Activated T-helper 17 cell treated with anti-CD3 and anti-CD28 coated beads, Interleukin-2, amount 50 U/mL, for 72 hours (primary cell): ENCODE results near the gene SAP25. TPM values are rescaled to one million over a fixed set of nuclear protein-coding genes. Genes with fewer than 3 reads are reported as not detected.
A peak's percentile ranks its signal among the peaks of the same experiment; 100 is the strongest.

Experiments used
- ATAC-seq: fragments of 150-1000 bp; cut with Tn5 transposase; replicated peaks from 2 replicates; pipeline ENCODE4 v1.10.0; 2021; ENCODE audit warnings: mild to moderate bottlenecking, moderate library complexity
- H3K27ac Mint-ChIP-seq: one replicate; pipeline ENCODE4 v1.8.0; 2022; ENCODE audit warnings: mixed read lengths
- H3K27me3 Mint-ChIP-seq: one replicate; pipeline ENCODE4 v1.8.0; 2022; ENCODE audit warnings: mixed read lengths
- H3K36me3 Mint-ChIP-seq: one replicate; pipeline ENCODE4 v1.8.0; 2022; ENCODE audit warnings: low read depth, mild to moderate bottlenecking, mixed read lengths
- H3K4me1 Mint-ChIP-seq: one replicate; pipeline ENCODE4 v1.8.0; 2022; ENCODE audit warnings: mixed read lengths
- H3K4me3 Mint-ChIP-seq: one replicate; pipeline ENCODE4 v1.8.0; 2022; ENCODE audit warnings: mild to moderate bottlenecking, mixed read lengths
- H3K9me3 Mint-ChIP-seq: one replicate; pipeline ENCODE4 v1.8.0; 2022; ENCODE audit warnings: mixed read lengths
- total RNA-seq, 2 donors: library from RNA; stranded (reverse); gene quantifications; one replicate each; pipeline ENCODE4 v1.2.3, GENCODE V29; 2022

SAP25 gene
- 10 to 100 TPM in 1 of 2 donors, 1 to 10 TPM in 1; 7.6 to 12.9 TPM for total RNA-seq

GRCh38 chr7:100573691-100574361 lies at the start of gene SAP25:
Gene SAP25, minus strand, starts transcription at chr7:100573900. Its CDS starts 158 bp downstream, at chr7:100573742.
- no peaks in the 10 kb centered on the region for H3K27me3 Mint-ChIP-seq
- no peaks in the 10 kb centered on the region for H3K9me3 Mint-ChIP-seq
- H3K4me1 Mint-ChIP-seq: peaks cover 12% of the 10 kb centered on the region
- H3K36me3 Mint-ChIP-seq: peaks cover 25% of the 10 kb centered on the region
- H3K4me3 Mint-ChIP-seq: no peak within 1 kb of the TSS
- ATAC-seq: no peak
- H3K27ac Mint-ChIP-seq: no peak within 1 kb of the TSS

DNA sequence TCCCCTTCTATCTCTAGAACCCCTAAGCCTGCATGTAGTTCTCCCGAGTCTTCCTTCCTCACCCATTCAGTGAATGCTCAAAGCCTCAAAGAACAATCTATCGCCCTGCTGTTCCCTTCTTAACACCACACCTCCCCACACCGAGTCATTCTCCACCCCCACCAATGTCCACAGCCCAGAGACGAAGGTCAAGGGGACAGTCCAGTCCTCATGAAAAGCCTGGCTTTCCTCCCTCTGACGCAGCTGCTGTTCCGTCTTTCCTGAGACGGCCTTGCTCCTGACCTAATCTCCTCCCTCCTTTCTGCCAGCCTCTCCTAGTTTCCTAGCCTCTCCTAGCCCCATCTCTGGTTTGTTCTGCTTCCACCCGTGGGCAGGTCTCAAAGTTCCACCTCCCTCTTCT lies 47.9 kb upstream of the SAP25 start:
- H3K4me1 Mint-ChIP-seq: peaks cover 8% of the 10 kb centered on the region
- no peak overlapping the region for H3K4me3 Mint-ChIP-seq
- H3K36me3 Mint-ChIP-seq: peaks cover 14% of the 10 kb centered on the region
- no peak for ATAC-seq
- no peaks in the 10 kb centered on the region for H3K9me3 Mint-ChIP-seq
- no peak overlapping the region for H3K27ac Mint-ChIP-seq
- no peaks in the 10 kb centered on the region for H3K27me3 Mint-ChIP-seq

- peaks cover 14% of the 10 kb centered on the region for H3K36me3 Mint-ChIP-seq
- no peak for ATAC-seq
- H3K27me3 Mint-ChIP-seq: no peaks in the 10 kb centered on the region
- no peak overlapping the region for H3K27ac Mint-ChIP-seq
- no peaks in the 10 kb centered on the region for H3K9me3 Mint-ChIP-seq
- peaks cover 6% of the 10 kb centered on the region for H3K4me1 Mint-ChIP-seq
- no peak overlapping the region for H3K4me3 Mint-ChIP-seq
These were observed 47.1 kb upstream of the SAP25 start for GRCh38 chr7:100620804-100621203.

DNA sequence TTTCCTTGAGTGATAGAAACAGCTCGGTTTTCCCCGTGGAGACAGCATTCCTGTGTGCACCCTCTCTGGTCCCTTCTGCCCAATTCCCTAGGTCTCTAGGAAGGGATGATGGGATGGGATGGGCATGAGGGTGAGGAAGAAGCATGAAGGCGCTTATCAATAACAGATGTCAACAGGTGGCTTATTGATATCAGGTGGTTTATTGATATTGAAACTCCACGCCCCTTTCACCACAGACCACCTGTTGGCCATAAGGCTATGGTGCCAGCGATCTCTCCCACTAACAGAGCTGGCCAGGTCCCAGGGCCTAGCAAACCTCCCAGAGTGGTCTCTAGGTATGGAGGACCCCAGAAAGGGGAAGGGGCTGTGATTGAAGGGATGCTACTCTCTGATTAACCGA lies 46.5 kb upstream of the SAP25 start:
- Mint-ChIP-seq H3K27me3 (no peaks in the 10 kb centered on the region), H3K9me3 (no peaks in the 10 kb centered on the region), H3K4me1 (peaks cover under 1% of the 10 kb centered on the region), H3K36me3 (peaks cover 14% of the 10 kb centered on the region), H3K4me3 (no peak overlapping the region), H3K27ac (no peak overlapping the region)
- ATAC-seq: no peak

DNA sequence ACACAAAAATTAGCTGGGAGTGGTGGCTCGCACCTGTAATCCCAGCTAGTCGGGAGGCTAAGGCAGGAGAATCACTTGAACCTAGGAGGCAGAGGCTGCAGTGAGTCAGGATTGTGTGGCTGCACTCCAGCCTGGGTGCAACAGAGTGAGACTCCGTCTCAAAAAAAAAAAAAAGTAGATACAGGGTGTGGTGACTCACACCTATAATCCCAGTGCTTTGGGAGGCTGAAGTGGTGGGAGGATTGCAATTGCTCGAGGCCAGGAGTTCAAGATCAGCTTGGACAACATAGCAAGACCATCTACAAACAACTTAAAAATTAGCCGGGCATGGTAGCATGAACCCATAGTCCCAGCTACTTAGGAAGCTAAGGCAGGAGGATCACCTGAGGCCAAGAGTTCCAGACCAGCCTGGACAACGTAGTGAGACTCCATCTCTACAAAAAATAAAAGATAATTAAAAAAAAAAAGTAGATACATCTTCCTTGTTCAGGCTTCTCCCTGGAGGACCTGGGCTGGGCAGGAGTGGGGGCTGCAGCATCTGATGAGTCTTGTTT lies 40.7 kb upstream of the SAP25 start:
- Mint-ChIP-seq H3K4me3 (peak overlapping the region; percentile 92), H3K4me1 (peaks cover 6% of the 10 kb centered on the region), H3K9me3 (no peaks in the 10 kb centered on the region), H3K27me3 (no peaks in the 10 kb centered on the region), H3K27ac (peak overlapping the region; percentile 10), H3K36me3 (peaks cover 6% of the 10 kb centered on the region)
- no peak for ATAC-seq

DNA sequence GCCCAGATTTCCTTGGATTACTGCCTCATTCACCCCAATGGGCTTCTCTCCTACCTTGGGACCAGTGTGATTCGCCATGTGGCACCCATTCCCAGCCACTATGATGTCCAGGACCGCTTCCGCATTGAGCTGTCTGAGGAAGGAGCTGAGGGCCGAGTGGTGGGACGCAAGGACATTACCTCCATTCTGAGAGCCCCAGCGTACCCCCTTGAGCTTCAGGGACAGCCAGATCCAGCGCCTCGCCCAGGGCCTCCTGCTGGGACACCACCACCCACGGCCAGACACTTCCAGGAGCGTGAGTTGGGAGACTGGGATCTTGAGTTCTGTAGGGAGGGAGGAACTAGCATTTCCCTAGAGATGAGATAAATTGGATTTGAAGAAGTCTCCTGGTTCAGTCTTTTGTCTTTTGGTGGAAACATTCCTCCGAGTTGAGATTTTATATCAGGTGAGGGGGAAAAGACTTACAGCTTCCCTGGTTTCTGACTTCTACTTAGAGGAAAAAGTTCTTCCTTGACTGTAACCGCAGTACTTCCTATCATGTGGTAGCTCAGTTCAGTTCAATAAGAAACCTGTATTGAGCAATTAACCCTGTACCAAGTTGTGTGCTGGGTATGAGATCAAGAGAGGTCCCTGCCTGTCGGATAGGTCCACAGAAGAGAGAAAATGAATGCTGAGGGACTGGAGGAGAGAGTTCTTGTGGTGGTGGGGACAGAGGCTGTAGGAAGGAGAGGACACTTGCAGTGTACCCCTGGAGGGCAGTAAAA lies 39.9 kb upstream of the SAP25 start:
- peaks cover 6% of the 10 kb centered on the region for H3K36me3 Mint-ChIP-seq
- H3K4me3 Mint-ChIP-seq: peak overlapping the region; percentile 92
- ATAC-seq: no peak
- H3K27ac Mint-ChIP-seq: peak overlapping the region; percentile 10
- H3K9me3 Mint-ChIP-seq: no peaks in the 10 kb centered on the region
- peaks cover 6% of the 10 kb centered on the region for H3K4me1 Mint-ChIP-seq
- H3K27me3 Mint-ChIP-seq: no peaks in the 10 kb centered on the region

- peaks cover 6% of the 10 kb centered on the region for H3K36me3 Mint-ChIP-seq
- peak overlapping the region; percentile 95 for H3K27ac Mint-ChIP-seq
- peak overlapping the region; percentile 92 for H3K4me3 Mint-ChIP-seq
- H3K9me3 Mint-ChIP-seq: no peaks in the 10 kb centered on the region
- ATAC-seq: peak; percentile 1
- peaks cover 6% of the 10 kb centered on the region for H3K4me1 Mint-ChIP-seq
- no peaks in the 10 kb centered on the region for H3K27me3 Mint-ChIP-seq
These were observed 39.2 kb upstream of the SAP25 start for GRCh38 chr7:100612730-100613390.

DNA sequence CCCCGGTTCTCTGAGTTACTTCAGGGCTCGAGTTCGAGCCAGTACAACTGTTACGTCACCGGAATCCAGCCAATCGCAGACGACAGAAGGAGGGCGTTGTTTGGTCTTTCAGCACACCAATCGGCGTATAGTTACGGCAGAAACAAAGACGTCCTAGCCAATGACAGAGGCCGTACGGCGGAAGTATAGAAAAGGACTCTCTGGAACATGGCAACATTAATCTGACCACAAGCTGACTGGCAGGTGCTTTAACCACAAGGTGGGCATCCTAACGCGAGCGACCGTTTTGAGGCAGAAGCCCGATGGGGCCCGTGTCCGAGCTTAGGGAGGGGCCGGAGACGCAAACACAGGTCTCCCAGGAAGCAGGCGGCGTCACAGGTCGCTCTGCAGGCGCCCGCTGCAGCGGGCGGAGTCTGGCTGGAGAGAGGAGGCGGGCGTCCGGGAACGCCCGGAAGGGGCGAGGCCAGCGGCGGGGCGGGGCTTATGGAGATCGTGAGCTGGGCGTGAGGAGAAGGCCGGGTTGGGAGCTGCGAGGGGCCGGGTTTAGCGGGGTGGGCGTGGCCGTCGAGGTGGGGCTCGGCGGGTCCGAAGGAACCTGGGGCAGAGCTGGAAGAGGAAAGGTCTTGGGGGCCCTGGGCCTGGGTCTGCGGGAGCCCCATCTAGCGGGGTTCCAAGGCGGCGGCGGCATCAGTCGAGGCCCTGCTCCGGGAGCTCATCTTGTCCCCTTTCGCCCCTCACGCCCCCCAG lies 38.5 kb upstream of the SAP25 start, which contains the start of gene MOSPD3:
Gene MOSPD3, plus strand, starts transcription at position 558 of the 747 bp plus-strand sequence. CDS start 252 bp downstream, outside the sequence.
- ATAC-seq: peak; percentile 93
- H3K9me3 Mint-ChIP-seq: no peaks in the 10 kb centered on the region
- no peaks in the 10 kb centered on the region for H3K27me3 Mint-ChIP-seq
- peaks cover 6% of the 10 kb centered on the region for H3K4me1 Mint-ChIP-seq
- peak within 1 kb of the TSS; percentile 92 for H3K4me3 Mint-ChIP-seq
- peaks cover 6% of the 10 kb centered on the region for H3K36me3 Mint-ChIP-seq
- peak within 1 kb of the TSS; percentile 95 for H3K27ac Mint-ChIP-seq

GRCh38 chr7:100609958-100610357 lies 36.3 kb upstream of the SAP25 start:
- H3K4me1 Mint-ChIP-seq: peaks cover 6% of the 10 kb centered on the region
- no peaks in the 10 kb centered on the region for H3K9me3 Mint-ChIP-seq
- H3K36me3 Mint-ChIP-seq: peaks cover 6% of the 10 kb centered on the region
- ATAC-seq: no peak
- H3K4me3 Mint-ChIP-seq: peak overlapping the region; percentile 92
- H3K27ac Mint-ChIP-seq: no peak overlapping the region
- no peaks in the 10 kb centered on the region for H3K27me3 Mint-ChIP-seq

DNA sequence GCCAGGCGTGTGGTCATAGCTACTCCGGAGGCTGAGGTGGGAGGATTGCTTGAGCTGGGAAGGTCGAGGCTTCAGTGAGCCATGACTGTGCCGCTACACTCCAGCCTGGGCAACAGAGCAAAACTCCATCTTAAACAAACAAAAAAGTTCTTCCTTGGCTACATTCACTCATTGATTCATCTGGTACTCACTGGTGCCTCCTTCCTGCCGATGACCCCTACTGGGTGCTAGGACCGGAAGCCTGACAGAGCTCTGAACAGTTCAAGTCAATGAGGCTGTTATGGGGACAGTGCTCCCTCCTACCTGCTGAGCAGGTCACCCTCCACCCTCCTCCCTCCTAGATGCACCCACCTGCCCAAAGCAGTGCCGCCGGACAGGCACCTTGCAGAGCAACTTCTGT lies 33.4 kb upstream of the SAP25 start:
- Mint-ChIP-seq H3K27me3 (no peaks in the 10 kb centered on the region), H3K4me3 (no peak overlapping the region), H3K36me3 (peaks cover 5% of the 10 kb centered on the region), H3K27ac (no peak overlapping the region), H3K4me1 (peaks cover 4% of the 10 kb centered on the region), H3K9me3 (no peaks in the 10 kb centered on the region)
- no peak for ATAC-seq

GRCh38 chr7:100606313-100606712 lies 32.6 kb upstream of the SAP25 start:
- Mint-ChIP-seq H3K9me3 (no peaks in the 10 kb centered on the region), H3K4me1 (peaks cover 4% of the 10 kb centered on the region), H3K4me3 (peak overlapping the region; percentile 86), H3K27ac (no peak overlapping the region), H3K27me3 (no peaks in the 10 kb centered on the region), H3K36me3 (no peaks in the 10 kb centered on the region)
- no peak for ATAC-seq

GRCh38 chr7:100604976-100605911 lies 31.5 kb upstream of the SAP25 start:
- Mint-ChIP-seq H3K36me3 (no peaks in the 10 kb centered on the region), H3K4me1 (peaks cover 4% of the 10 kb centered on the region), H3K9me3 (no peaks in the 10 kb centered on the region), H3K27me3 (no peaks in the 10 kb centered on the region), H3K27ac (no peak overlapping the region), H3K4me3 (peak overlapping the region; percentile 86)
- peak; percentile 46 for ATAC-seq
